Upper lobe of left lung (tissue), 6 donors: ENCODE measurements around the gene C6orf62. TPM values are rescaled to one million over a fixed set of nuclear protein-coding genes. Genes with fewer than 3 reads are reported as not detected.
"Not testable (repeated sequence)": the region's sequence is repeated elsewhere in the genome, so short reads cannot be mapped to it uniquely, and the experiment has no call there.

Experiments
- ATAC-seq, 2 donors: fragments of 200-7000 bp; cut with Tn5 transposase; one replicate each; pipeline ENCODE4 v1.9.1; 2022; ENCODE audit warnings: mild to moderate bottlenecking in 2 of 2, moderate library complexity in 2 of 2; ENCODE audit not compliant: low FRiP score in 2 of 2
- DNase-seq, 2 donors: peaks; one replicate each; pipeline ENCODE4 v3.0.0-alpha.2; 2019 to 2020
- H3K27ac ChIP-seq, 4 donors: fragments of 200-600 bp; sonication (generic); one replicate each; pipeline ENCODE4 v1.5.1; 2016 to 2019
- H3K27me3 ChIP-seq, 4 donors: fragments of 200-600 bp; sonication (generic); one replicate each; pipeline ENCODE4 v1.5.1; 2017 to 2019
- H3K36me3 ChIP-seq, 4 donors: fragments of 200-600 bp; sonication (generic); one replicate each; pipeline ENCODE4 v1.5.1; 2016 to 2019
- H3K4me1 ChIP-seq, 4 donors: fragments of 200-600 bp; sonication (generic); one replicate each; pipeline ENCODE4 v1.5.1; 2018 to 2019
- H3K4me3 ChIP-seq, 4 donors: fragments of 200-600 bp; sonication (generic); one replicate each; pipeline ENCODE4 v1.5.1; 2017 to 2019; ENCODE audit warnings: mild to moderate bottlenecking in 2 of 4, moderate library complexity in 1 of 4
- H3K9me3 ChIP-seq, 4 donors: fragments of 200-600 bp; sonication (generic); one replicate each; pipeline ENCODE4 v1.5.1; 2018 to 2019
- EP300 ChIP-seq, 4 donors: sonication (generic); formaldehyde crosslinking; IDR thresholded peaks; one replicate each; pipeline ENCODE4 v1.5.1; 2017; ENCODE audit warnings: antibody characterized with exemption in 4 of 4, control low read depth in 2 of 4
- POLR2A ChIP-seq, 4 donors: fragments of 450-650 bp; IDR thresholded peaks; one replicate each; pipeline ENCODE4 v1.5.1; 2016 to 2017; ENCODE audit warnings: antibody characterized with exemption in 4 of 4, mild to moderate bottlenecking in 2 of 4
- POLR2AphosphoS5 ChIP-seq, 2 donors: sonication (generic); formaldehyde crosslinking; IDR thresholded peaks; one replicate each; pipeline ENCODE4 v1.5.1; 2017; ENCODE audit warnings: antibody characterized with exemption in 2 of 2
- WGBS, 2 donors: methylation state at CpG; one replicate each; pipeline ENCODE4 v1.1.5; 2017 to 2018; 5-methylcytosine and 5-hydroxymethylcytosine counted together
- total RNA-seq, 6 donors: library from RNA; depleted of rRNA in 4 of 6; stranded (reverse); fragments of >200 nt in 4 of 6; gene quantifications; one replicate each; pipeline versions ENCODE4 v1.1.0 to v1.2.1, GENCODE V29; 2016 to 2021
- TF ChIP-seq, protein P1 (sequence below), 6 experiments: fragments of 450-650 bp in 4 of 6; fragments of 200-600 bp in 2 of 6; sonication (generic) in 2 of 6; IDR thresholded peaks; one replicate each; pipeline ENCODE4 v1.5.1; 2016 to 2019; ENCODE audit warnings: antibody characterized with exemption in 6 of 6
- donor health status: DM: no; HTN: no; CAD: no; lungs with moderate emphysema.
- donor health status: DM: no; HTN: yes; CAD: no; lungs with severe emphysema.

The C6orf62 gene
- 100 to 1,000 TPM in 2 of 6 donors, 10 to 100 TPM in 4; 41.9 to 131 (median 95.3) TPM for total RNA-seq

DNA sequence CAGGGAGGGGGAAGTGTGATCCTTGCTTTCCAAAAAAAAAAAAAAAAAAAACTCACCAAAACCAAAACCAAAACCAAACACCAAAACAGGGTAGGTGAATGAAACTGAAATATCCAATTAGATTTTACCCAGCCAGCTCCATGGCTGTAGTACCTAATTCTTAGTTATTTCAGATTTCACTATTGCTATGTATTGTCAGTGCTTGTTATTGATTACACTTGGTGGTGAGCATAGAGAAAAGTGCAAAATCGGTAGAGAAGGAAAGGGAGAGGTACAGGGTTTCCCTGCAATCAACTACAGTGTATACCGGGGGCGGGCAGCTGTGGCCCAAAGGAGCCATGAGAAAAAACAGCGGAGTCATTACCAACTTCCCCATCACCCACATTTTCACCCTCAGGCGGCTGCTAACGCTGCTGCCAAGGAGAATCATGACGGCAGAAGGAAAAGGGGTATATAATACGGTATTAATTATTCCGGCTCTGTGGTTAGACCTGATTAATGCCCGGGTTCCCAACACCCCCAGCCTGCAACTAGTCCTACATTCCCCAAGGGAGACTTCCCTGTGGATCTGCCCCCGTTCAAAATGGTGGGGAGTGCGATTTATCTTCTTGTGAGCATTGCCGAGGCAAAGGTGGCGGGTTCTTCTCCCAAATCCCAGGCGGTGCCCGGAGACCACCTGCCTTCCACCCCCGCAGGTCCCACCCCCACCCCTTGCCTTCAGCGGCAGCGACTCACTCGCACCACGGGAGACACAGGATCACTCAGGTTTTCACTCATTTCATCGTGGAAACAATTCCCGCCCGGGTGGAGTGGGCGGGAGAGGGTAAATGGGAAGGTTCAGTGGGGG, at the start of gene C6orf62:
Gene C6orf62 (minus strand): TSS at position 30 of the 847 bp plus-strand sequence. CDS start 486 bp downstream, outside the sequence.
- peaks cover 9 to 24% (median 18%) of the 10 kb centered on the region in 4 donors for H3K36me3 ChIP-seq
- WGBS, 2 donors: 1% methylated on average over 23 to 25 of the region's 25 CpGs
- peak within 1 kb of the TSS; percentile 98 to 100 (median 100) for H3K27ac ChIP-seq
- TF ChIP-seq POLR2A (IDR thresholded peaks at IDR 0.05) (no peak), EP300 (IDR thresholded peaks at IDR 0.05) (no peak), POLR2AphosphoS5 (IDR thresholded peaks at IDR 0.05) (no peak)
- TF ChIP-seq, protein P1, sequence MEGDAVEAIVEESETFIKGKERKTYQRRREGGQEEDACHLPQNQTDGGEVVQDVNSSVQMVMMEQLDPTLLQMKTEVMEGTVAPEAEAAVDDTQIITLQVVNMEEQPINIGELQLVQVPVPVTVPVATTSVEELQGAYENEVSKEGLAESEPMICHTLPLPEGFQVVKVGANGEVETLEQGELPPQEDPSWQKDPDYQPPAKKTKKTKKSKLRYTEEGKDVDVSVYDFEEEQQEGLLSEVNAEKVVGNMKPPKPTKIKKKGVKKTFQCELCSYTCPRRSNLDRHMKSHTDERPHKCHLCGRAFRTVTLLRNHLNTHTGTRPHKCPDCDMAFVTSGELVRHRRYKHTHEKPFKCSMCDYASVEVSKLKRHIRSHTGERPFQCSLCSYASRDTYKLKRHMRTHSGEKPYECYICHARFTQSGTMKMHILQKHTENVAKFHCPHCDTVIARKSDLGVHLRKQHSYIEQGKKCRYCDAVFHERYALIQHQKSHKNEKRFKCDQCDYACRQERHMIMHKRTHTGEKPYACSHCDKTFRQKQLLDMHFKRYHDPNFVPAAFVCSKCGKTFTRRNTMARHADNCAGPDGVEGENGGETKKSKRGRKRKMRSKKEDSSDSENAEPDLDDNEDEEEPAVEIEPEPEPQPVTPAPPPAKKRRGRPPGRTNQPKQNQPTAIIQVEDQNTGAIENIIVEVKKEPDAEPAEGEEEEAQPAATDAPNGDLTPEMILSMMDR (IDR thresholded peaks at IDR 0.05): no peak
- peak within 1 kb of the TSS; percentile 69 to 84 (median 78) for H3K4me3 ChIP-seq
- peaks cover 32 to 45% (median 36%) of the 10 kb centered on the region in 4 donors for H3K4me1 ChIP-seq
- no peaks in the 10 kb centered on the region for H3K27me3 ChIP-seq
- DNase-seq (peak; percentile 24 to 65), ATAC-seq (no peak)
- H3K9me3 ChIP-seq: no peaks in the 10 kb centered on the region

DNA sequence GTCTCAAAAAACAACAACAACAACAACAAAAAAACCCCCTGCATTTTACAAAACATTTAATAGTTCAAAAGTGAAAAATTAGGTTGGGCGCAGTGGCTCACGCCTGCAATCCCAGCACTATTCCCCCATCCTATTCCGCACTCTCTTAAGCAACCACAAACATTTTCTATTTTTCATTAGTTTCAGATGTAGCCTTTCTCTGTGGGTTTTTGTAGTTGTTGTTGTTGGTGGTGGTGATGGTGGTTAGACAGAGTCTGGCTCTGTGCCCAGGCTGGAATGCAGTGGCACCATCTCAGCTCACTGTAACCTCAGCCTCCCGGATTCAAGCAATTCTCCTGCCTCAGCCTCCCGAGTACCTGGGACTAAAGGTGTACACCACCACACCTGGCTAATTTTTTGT, 49.4 kb upstream of the C6orf62 start:
- no peaks in the 10 kb centered on the region for H3K9me3 ChIP-seq
- H3K27ac ChIP-seq: no peak overlapping the region
- no peak for DNase-seq
- H3K4me3 ChIP-seq: no peak overlapping the region
- H3K36me3 ChIP-seq: no peaks in the 10 kb centered on the region
- no peak for ATAC-seq
- no peak for TF ChIP-seq EP300 (IDR thresholded peaks at IDR 0.05)
- TF ChIP-seq POLR2A (IDR thresholded peaks at IDR 0.05): no peak
- no peak for TF ChIP-seq POLR2AphosphoS5 (IDR thresholded peaks at IDR 0.05)
- TF ChIP-seq, protein P1 (IDR thresholded peaks at IDR 0.05): no peak
- peaks cover 0 to 1% (median 0%) of the 10 kb centered on the region in 4 donors for H3K4me1 ChIP-seq
- WGBS, 2 donors: 91 to 96% methylated on average over 5 of the region's 5 CpGs
- no peaks in the 10 kb centered on the region for H3K27me3 ChIP-seq

GRCh38 chr6:24766680-24767462, 47.9 kb upstream of the C6orf62 start:
- no peak for TF ChIP-seq POLR2AphosphoS5 (IDR thresholded peaks at IDR 0.05)
- TF ChIP-seq POLR2A (IDR thresholded peaks at IDR 0.05): no peak
- TF ChIP-seq, protein P1 (IDR thresholded peaks at IDR 0.05): peak in 5 of 6 experiments; percentile 28 to 57 (median 49)
- no peak for TF ChIP-seq EP300 (IDR thresholded peaks at IDR 0.05)
- no peak overlapping the region for H3K4me3 ChIP-seq
- no peak overlapping the region for H3K27ac ChIP-seq
- H3K36me3 ChIP-seq: no peaks in the 10 kb centered on the region
- WGBS, 2 donors: 50 to 52% methylated on average over 9 of the region's 9 CpGs
- peaks cover 0 to 4% (median 0%) of the 10 kb centered on the region in 4 donors for H3K4me1 ChIP-seq
- DNase-seq: no peak
- no peaks in the 10 kb centered on the region for H3K9me3 ChIP-seq
- peak in 1 of 2 donors; percentile 61 for ATAC-seq
- no peaks in the 10 kb centered on the region for H3K27me3 ChIP-seq

DNA sequence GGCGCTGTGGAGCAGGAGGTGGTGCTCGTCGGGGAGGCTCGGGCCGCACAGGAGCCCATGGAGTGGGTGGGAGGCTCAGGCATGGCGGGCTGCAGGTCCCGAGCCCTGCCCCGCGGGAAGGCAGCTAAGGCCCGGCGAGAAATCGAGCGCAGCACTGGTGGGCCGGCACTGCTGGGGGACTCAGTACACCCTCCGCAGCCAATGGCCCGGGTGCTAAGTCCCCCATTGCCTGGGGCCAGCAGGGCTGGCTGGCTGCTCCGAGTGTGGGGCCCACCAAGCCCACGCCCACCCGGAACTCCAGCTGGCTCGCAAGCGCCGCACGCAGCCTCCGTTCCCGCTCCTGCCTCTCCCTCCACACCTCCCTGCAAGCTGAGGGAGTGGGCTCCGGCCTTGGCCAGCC, 47.0 kb upstream of the C6orf62 start:
- not testable (repeated sequence) for H3K36me3 ChIP-seq, ATAC-seq, H3K4me1 ChIP-seq, H3K4me3 ChIP-seq, H3K27ac ChIP-seq, H3K27me3 ChIP-seq, H3K9me3 ChIP-seq
- whole genome bisulfite sequencing, 2 donors: 40 to 89% methylated on average over 1 to 20 of the region's 26 CpGs
- peak in 1 of 2 donors; percentile 81 for DNase-seq

GRCh38 chr6:24764833-24765828, 46.2 kb upstream of the C6orf62 start:
- not testable (repeated sequence) for H3K4me1 ChIP-seq, DNase-seq, H3K9me3 ChIP-seq, H3K36me3 ChIP-seq, H3K27me3 ChIP-seq, H3K27ac ChIP-seq, ATAC-seq, H3K4me3 ChIP-seq
- WGBS, 2 donors: 86 to 87% methylated on average over 19 to 20 of the region's 20 CpGs
